Measurements from ENCODE around the gene TAAR2.
"Not testable (repeated sequence)": the region's sequence is repeated elsewhere in the genome, so short reads cannot be mapped to it uniquely, and the experiment has no call there.

GRCh38 chr6:132635288-132635687, 11.2 kb upstream of the TAAR2 start:
- TF ChIP-seq CTCF, POLR2A (IDR thresholded peaks at IDR 0.05): not testable (repeated sequence)

Data from adrenal gland (tissue), 5 donors.